Ammon's horn (tissue), 1 donor: ENCODE measurements around the gene CEBPA.
A peak's percentile ranks its signal among the peaks of the same experiment; 100 is the strongest.

Experiments
- DNase-seq: peaks from one replicate; pipeline ENCODE4 v3.0.0-alpha.2; 2016; ENCODE audit warnings: low spot score

Gene CEBPA

GRCh38 chr19:33271246-33272021, 30.9 kb downstream of the CEBPA start:
- no peak for DNase-seq

GRCh38 chr19:33270769-33271168, 31.6 kb downstream of the CEBPA start:
- DNase-seq: no peak

- no peak for DNase-seq
Measured at GRCh38 chr19:33269016-33269415, 33.3 kb downstream of the CEBPA start.

DNA sequence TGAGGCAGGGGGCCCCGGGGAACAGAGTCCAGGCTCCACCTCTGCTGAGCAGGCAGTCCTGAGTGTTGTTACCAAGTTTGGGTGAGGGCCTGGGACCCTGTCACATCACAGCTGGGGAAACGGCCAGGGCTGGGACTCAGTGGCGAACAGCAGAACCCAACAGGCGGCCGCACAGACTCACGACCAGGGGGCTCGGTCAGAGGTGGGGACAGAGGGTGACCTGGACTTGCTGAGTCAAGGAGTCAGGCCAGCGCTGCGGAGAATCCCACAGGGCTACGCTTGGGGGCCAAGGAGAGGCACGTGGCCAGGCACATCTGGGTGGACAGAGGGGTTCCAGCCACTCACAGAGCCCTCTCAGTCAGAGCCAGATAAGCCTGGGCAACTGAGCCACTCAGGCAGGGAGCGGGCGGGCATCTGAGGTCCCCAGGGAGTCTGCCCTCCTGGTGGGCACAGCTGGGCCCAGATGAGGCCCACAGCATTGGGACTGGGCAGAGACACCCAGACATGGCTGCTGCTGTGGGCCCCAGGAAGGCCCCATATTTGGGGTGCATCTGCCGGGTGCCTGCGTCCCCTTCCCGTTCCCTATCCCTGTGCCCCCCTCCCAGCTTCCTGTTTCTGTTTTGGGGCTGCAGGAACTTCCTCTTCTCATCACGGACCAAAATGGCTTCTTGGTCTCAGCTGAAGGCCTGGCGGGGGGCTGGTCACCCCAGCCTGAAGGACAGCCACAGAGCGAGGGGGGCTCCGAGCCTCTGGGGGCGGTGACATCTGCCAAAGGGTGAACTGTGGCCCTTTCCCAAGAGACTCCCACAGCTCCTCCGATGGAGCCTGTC, 34.0 kb downstream of the CEBPA start:
- no peak for DNase-seq

DNA sequence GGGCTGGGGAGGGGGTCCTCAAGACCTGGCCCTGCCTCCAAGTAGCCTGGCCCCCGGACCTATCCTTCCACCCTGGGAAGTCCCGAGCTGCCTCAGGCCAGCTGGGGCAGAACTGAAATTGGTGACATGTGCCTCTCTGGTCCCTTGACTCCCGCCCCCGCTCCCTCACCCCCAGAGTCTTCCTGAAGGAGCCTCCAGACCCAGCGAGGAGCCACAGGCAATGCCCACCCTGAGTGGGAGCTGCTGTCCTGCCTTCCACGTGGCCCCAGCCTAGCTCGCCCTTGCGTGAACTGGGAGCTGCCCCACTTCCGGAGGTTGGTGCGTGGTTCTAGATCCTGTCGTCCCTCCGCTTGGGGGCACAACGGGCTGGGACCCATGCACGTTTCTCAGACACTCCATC, 34.6 kb downstream of the CEBPA start:
- DNase-seq: no peak

DNA sequence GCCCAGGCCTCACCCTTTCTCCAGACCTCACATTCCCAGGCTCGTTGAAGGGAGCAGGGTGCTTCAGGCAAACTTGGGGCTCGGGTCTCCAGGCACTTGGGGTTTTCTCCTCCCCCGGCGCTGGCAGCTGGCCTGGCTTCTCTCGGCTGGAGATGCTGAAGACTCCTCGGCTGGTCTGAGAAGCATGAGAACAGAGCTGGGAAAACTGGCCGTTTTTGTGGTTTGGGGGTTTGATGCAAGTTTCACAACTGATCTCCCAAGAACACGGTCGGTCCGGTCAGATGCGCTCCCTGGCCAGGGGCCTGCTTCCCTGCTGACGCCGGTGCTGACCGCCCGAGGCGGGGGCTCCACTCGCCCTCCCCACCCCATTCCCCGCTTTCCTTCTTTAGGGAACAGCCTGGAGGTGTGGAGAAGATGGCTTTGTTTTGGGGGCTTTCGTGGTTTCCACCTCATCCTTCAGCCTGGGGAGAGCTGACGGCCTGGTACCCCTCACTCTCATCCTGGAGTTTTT, 35.3 kb downstream of the CEBPA start:
- no peak for DNase-seq

- no peak for DNase-seq
Measured at GRCh38 chr19:33264881-33265445, 37.4 kb downstream of the CEBPA start.

DNA sequence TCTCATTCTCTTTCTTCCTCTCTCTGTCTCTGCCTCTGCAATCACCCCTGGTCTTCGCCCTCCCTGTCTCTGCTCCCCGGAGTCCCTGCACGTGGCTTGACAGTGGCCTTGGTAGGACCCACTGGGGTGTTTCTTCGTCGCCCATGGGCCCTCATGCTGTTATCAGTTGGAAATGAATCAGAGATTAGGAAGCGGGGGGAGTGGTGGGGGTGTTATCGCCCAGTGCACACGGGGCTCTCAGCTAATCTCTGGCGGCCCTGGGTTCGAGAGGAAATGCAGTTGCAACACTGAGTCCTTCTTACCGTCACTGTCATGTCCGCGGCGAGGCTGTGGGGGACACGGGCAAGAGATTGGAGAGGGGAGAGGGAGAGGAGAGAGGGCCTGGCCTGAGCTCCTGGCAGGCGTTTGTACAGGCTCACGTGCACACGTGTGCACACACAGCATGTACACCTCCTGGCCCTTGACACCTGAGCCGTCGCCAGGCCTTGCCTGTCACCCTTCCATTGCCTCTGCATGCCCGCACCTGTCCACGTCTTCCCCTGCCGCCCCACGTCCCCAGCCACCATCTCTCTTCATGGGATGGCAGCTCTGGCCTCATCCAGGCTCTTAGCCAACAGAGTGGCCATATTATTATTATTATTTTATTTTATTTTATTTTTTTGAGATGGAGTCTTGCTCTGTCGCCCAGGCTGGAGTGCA, 38.9 kb downstream of the CEBPA start:
- DNase-seq: no peak

DNA sequence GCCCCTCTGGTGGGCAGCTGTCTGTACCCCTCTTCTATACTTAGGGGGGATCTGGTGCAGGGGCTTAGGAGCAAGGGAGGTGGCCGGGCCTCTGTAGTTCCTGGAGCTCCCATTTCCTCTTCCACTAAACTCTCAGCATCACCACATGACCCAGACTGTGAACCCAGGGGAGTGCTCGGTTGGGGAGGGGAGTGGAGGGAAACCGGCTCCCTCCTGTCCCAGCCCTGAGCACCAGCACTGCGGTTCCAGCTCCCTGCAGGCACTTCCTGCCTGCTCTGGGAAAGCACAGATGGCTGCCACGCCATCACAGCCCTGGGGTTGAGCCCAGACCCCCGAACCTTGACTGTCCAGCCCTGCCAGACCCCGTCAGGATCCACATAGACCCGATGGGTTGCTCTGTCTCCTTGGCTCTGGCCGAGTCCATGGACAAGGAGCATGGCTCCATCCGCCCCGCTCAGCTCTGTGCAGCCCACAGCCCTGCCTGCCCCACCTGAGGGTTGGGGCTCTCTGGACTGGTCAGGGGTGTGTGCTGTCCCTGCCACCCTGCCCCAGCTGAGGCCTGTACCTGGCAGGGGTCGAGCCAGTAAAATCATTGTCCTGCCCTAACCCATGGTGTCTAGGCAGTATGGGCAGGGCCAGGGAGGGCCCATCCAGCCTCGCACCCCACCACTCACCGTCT, 40.7 kb downstream of the CEBPA start:
- DNase-seq: peak; percentile 44

DNA sequence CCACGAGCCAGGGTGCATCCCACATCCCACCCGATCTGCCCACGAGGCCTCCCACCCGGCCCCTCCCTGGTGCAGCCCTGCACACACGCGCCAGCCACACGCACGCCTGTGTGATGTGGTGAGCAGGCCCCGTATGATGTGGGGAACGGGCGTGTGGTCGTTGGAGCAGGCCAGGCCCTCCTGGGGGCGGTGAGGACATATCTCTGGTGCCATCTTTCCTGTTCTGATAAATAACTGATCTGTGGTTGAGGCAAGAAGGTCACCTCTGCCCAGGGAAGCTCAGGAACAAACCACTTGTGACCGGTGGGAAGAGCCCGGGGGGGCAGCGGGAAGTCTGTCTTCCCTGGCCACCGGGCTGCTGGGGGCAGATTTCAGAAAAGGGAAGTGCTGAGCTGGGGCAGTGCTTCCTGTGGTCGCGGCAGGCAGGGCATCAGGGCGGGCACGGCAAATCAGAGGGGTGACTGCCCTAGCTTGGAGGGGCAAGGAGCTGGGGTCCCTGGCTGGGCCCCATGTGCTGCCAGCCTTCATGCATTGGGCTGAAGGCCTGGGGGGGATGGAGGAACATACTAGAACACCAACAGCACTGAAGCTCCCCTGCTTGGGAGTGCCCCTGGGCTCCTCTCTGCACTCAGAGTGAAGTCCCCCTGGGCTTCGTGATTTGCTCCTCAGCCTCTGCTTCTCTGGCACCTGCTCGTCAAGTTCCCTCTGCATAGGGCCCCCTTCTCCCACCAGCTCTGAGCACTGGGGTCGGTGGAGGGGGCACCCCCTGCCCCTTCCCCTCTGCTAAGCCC, 41.5 kb downstream of the CEBPA start:
- peak; percentile 65 for DNase-seq

DNA sequence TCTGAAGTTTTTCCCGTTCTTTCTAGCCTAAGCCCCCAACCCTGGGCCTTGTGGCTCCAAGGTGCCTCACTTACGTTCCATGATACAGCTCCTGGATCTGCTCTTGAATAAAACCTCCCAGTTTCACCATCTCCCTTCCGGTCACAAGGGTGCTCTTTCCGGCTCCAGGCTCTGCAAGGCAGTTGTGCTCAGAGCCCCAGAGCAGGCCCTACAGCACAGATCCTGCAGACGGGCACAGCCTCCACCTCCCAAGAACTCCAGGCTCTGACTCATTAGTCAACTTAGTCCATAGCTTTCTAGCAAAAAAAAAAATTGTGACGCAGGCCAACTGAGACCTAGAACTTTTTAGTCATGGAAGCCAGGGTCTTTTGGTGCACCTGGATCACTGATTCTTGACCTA, 42.8 kb downstream of the CEBPA start:
- no peak for DNase-seq

DNA sequence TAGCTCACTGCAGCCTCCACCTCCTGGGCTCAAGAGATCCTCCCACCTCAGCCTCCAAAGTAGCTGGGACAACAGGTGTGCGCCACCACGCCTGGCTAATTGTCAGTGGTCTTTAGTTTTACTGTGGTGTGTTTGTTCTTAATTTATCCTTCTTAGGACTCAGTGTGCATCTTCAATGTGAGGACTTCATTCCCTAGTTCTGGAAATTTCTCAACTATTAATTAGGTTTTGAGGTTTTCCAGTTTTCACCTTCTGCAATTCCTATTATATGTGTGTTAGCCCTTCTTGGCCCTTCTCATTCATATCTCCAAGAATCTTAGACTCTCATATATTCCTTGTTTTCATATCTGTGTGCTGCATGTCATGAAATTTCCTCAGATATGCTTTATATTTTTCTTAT, 44.5 kb downstream of the CEBPA start:
- no peak for DNase-seq

GRCh38 chr19:33256261-33256660, 46.1 kb downstream of the CEBPA start:
- DNase-seq: no peak

GRCh38 chr19:33255781-33256180, 46.6 kb downstream of the CEBPA start:
- DNase-seq: no peak

GRCh38 chr19:33254245-33254824, 48.0 kb downstream of the CEBPA start:
- no peak for DNase-seq

- peak; percentile 64 for DNase-seq
Measured at GRCh38 chr19:33252971-33253370, 49.4 kb downstream of the CEBPA start.

GRCh38 chr19:33252418-33252962, 49.8 kb downstream of the CEBPA start:
- DNase-seq: no peak

GRCh38 chr19:33251526-33252090, 50.7 kb downstream of the CEBPA start:
- DNase-seq: no peak

GRCh38 chr19:33251076-33251475, 51.3 kb downstream of the CEBPA start:
- no peak for DNase-seq

- no peak for DNase-seq
Measured at GRCh38 chr19:33250500-33250899, 51.8 kb downstream of the CEBPA start.
